ENCODE measurements around the gene TC2N. TPM values are rescaled to one million over a fixed set of nuclear protein-coding genes. Genes with fewer than 3 reads are reported as not detected.

TC2N gene
- total RNA-seq, 2 donors from 2014 or later: 17.3 to 19.5 TPM

DNA sequence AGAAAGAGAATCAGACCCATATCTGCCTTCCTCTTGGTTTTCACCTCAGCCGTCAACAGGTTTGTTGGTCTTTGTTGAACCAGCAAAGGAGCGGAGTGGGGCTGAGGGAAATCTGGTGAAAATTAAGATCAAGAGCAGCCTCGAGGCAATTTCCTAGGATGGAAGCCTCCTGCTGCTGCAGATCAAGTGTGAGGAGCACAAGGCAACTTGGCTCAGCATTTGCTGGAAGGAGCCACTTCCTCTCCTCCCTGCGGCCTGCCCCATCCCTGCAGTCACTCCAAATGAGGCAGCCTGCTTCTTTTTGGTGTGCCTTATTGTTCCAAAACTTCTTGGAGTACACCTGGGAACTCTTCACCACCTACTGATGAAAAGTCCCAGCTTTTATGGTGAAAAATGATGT is 4.9 kb downstream of the TC2N start:
- no peak overlapping the region for H3K27ac Mint-ChIP-seq
- Histone ChIP-seq H3K4me3 (ENCODE audit: low read length) (no peak overlapping the region), H3K27ac (ENCODE audit: low read depth, low read length) (no peak overlapping the region), H3K27me3 (ENCODE audit: control insufficient read depth, insufficient read depth, low read length, poor library complexity, severe bottlenecking) (no peaks in the 10 kb centered on the region), H3K9ac (ENCODE audit: extremely low read depth, low read length, poor library complexity, severe bottlenecking) (no peak overlapping the region), H3K36me3 (ENCODE audit: control insufficient read depth, insufficient read depth, low read length) (no peaks in the 10 kb centered on the region), H3K9me3 (ENCODE audit: control insufficient read depth, low read length) (no peaks in the 10 kb centered on the region), H3K4me1 (ENCODE audit: control insufficient read depth, insufficient read depth, low read length) (no peaks in the 10 kb centered on the region)
- peaks cover 14% of the 10 kb centered on the region for H3K27me3 Mint-ChIP-seq (ENCODE audit: insufficient read depth)
- H3K4me3 Mint-ChIP-seq: no peak overlapping the region
- 84% methylated on average over 3 to 4 of the region's 4 CpGs for WGBS, 2 experiments (ENCODE audit: insufficient coverage in 1 of 2, insufficient read length in 1 of 2)
- peaks cover 22% of the 10 kb centered on the region for H3K4me1 Mint-ChIP-seq
- DNase-seq: no peak
- peaks cover 4% of the 10 kb centered on the region for H3K36me3 Mint-ChIP-seq (ENCODE audit: low read depth)
- TF ChIP-seq, protein P1, sequence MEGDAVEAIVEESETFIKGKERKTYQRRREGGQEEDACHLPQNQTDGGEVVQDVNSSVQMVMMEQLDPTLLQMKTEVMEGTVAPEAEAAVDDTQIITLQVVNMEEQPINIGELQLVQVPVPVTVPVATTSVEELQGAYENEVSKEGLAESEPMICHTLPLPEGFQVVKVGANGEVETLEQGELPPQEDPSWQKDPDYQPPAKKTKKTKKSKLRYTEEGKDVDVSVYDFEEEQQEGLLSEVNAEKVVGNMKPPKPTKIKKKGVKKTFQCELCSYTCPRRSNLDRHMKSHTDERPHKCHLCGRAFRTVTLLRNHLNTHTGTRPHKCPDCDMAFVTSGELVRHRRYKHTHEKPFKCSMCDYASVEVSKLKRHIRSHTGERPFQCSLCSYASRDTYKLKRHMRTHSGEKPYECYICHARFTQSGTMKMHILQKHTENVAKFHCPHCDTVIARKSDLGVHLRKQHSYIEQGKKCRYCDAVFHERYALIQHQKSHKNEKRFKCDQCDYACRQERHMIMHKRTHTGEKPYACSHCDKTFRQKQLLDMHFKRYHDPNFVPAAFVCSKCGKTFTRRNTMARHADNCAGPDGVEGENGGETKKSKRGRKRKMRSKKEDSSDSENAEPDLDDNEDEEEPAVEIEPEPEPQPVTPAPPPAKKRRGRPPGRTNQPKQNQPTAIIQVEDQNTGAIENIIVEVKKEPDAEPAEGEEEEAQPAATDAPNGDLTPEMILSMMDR (conservative IDR thresholded peaks at IDR 0.05): no peak
- peaks cover under 1% of the 10 kb centered on the region for H3K9me3 Mint-ChIP-seq

DNA sequence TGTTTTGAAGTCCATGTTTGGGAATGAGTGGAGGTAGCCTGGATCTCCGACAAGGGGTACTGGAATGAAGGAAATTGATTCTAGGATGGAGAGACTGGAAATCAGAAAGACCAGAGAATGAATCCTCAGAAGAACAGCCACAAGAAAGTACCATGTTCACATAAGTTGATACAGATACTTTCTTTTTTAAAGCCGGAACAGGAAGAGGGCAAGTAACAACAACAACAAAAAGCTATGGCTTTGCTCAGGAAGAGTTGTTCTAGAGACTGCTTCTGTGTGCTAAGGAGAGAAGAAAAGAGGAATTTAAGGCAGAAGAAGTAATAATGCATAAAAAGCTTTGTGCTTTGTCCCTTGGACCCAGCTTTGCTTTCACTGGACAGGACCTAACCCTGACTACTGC is 6.2 kb downstream of the TC2N start:
- DNase-seq: no peak
- TF ChIP-seq, protein P1 (conservative IDR thresholded peaks at IDR 0.05): no peak
- Histone ChIP-seq H3K9me3 (ENCODE audit: control insufficient read depth, low read length) (no peaks in the 10 kb centered on the region), H3K9ac (ENCODE audit: extremely low read depth, low read length, poor library complexity, severe bottlenecking) (no peak overlapping the region), H3K4me1 (ENCODE audit: control insufficient read depth, insufficient read depth, low read length) (no peaks in the 10 kb centered on the region), H3K36me3 (ENCODE audit: control insufficient read depth, insufficient read depth, low read length) (no peaks in the 10 kb centered on the region), H3K27ac (ENCODE audit: low read depth, low read length) (no peak overlapping the region), H3K27me3 (ENCODE audit: control insufficient read depth, insufficient read depth, low read length, poor library complexity, severe bottlenecking) (no peaks in the 10 kb centered on the region), H3K4me3 (ENCODE audit: low read length) (no peak overlapping the region)
- WGBS, 2 experiments (ENCODE audit: insufficient coverage in 1 of 2, insufficient read length in 1 of 2): 86 to 94% methylated on average over 1 to 2 of the region's 2 CpGs
- H3K4me1 Mint-ChIP-seq: peaks cover 22% of the 10 kb centered on the region
- no peaks in the 10 kb centered on the region for H3K36me3 Mint-ChIP-seq (ENCODE audit: low read depth)
- no peaks in the 10 kb centered on the region for H3K9me3 Mint-ChIP-seq
- no peak overlapping the region for H3K27ac Mint-ChIP-seq
- H3K4me3 Mint-ChIP-seq: no peak overlapping the region
- H3K27me3 Mint-ChIP-seq (ENCODE audit: insufficient read depth): peaks cover 6% of the 10 kb centered on the region

DNA sequence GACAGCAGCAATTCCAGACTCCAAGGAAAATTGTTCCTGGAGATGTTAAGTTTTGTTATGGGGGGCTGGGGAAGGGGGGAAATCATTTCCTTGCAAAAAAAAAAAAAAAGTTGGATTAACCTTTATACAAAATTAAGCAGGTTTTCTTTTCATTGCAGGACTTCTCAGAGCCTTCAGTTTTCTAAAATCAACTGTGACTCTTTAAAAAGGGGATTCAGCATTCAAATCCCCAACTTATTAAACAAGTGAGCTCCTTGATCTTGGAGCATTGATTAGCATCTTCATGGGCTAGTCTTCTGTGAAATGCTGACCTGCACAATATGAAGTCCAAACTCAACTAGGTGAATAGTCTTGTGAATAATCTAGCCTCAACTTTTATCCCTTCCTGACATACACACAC is 7.1 kb downstream of the TC2N start:
- H3K4me3 ChIP-seq (ENCODE audit: low read length): no peak overlapping the region
- H3K27me3 ChIP-seq (ENCODE audit: control insufficient read depth, insufficient read depth, low read length, poor library complexity, severe bottlenecking): no peaks in the 10 kb centered on the region
- no peak overlapping the region for H3K9ac ChIP-seq (ENCODE audit: extremely low read depth, low read length, poor library complexity, severe bottlenecking)
- no peaks in the 10 kb centered on the region for H3K9me3 Mint-ChIP-seq
- no peak for DNase-seq
- peaks cover 22% of the 10 kb centered on the region for H3K4me1 Mint-ChIP-seq
- H3K27ac ChIP-seq (ENCODE audit: low read depth, low read length): no peak overlapping the region
- no peaks in the 10 kb centered on the region for H3K36me3 Mint-ChIP-seq (ENCODE audit: low read depth)
- H3K4me3 Mint-ChIP-seq: no peak overlapping the region
- H3K36me3 ChIP-seq (ENCODE audit: control insufficient read depth, insufficient read depth, low read length): no peaks in the 10 kb centered on the region
- no peaks in the 10 kb centered on the region for H3K9me3 ChIP-seq (ENCODE audit: control insufficient read depth, low read length)
- H3K27ac Mint-ChIP-seq: no peak overlapping the region
- H3K27me3 Mint-ChIP-seq (ENCODE audit: insufficient read depth): peaks cover 6% of the 10 kb centered on the region
- no peaks in the 10 kb centered on the region for H3K4me1 ChIP-seq (ENCODE audit: control insufficient read depth, insufficient read depth, low read length)
- TF ChIP-seq, protein P1 (conservative IDR thresholded peaks at IDR 0.05): no peak

Measured in endodermal cell (in vitro differentiated cells).